Measurements from ENCODE around the gene RTN4.

The RTN4 gene

GRCh38 chr2:55033076-55033742, 17.0 kb downstream of the RTN4 start:
- DNase-seq: peak; percentile 14

- no peak for DNase-seq
Measured at GRCh38 chr2:55031505-55031904, 18.7 kb downstream of the RTN4 start.

GRCh38 chr2:55030766-55031165, 19.5 kb downstream of the RTN4 start:
- DNase-seq: no peak

GRCh38 chr2:55029098-55029497, 21.2 kb downstream of the RTN4 start:
- no peak for DNase-seq

GRCh38 chr2:55027226-55027625, 23.0 kb downstream of the RTN4 start:
- DNase-seq: no peak

- DNase-seq: peak; percentile 14
Measured at GRCh38 chr2:55026202-55026601, 24.0 kb downstream of the RTN4 start.

- no peak for DNase-seq
Measured at GRCh38 chr2:55025627-55026026, 24.6 kb downstream of the RTN4 start.

- no peak for DNase-seq
Measured at GRCh38 chr2:55025082-55025481, 25.2 kb downstream of the RTN4 start.

GRCh38 chr2:55022476-55022875, 27.8 kb downstream of the RTN4 start:
- no peak for DNase-seq

- no peak for DNase-seq
Measured at GRCh38 chr2:55019526-55020258, 30.6 kb downstream of the RTN4 start.

GRCh38 chr2:55018619-55019018, 31.6 kb downstream of the RTN4 start:
- no peak for DNase-seq

- DNase-seq: no peak
Measured at GRCh38 chr2:55017880-55018279, 32.4 kb downstream of the RTN4 start.

GRCh38 chr2:55017428-55017827, 32.8 kb downstream of the RTN4 start:
- no peak for DNase-seq

- peak; percentile 59 for DNase-seq
Measured at GRCh38 chr2:55014962-55015939, 35.0 kb downstream of the RTN4 start.

- no peak for DNase-seq
Measured at GRCh38 chr2:55013936-55014335, 36.3 kb downstream of the RTN4 start.

- no peak for DNase-seq
Measured at GRCh38 chr2:55012672-55013484, 37.4 kb downstream of the RTN4 start.

GRCh38 chr2:55011831-55012671, 38.2 kb downstream of the RTN4 start:
- DNase-seq: no peak

- DNase-seq: no peak
Measured at GRCh38 chr2:55010915-55011314, 39.3 kb downstream of the RTN4 start.

GRCh38 chr2:55010149-55010591, 40.1 kb downstream of the RTN4 start:
- peak; percentile 60 for DNase-seq

GRCh38 chr2:55009277-55010060, 40.8 kb downstream of the RTN4 start:
- DNase-seq: no peak

GRCh38 chr2:55006306-55006705, 43.9 kb downstream of the RTN4 start:
- DNase-seq: no peak

Data from CD4-positive, alpha-beta T cell treated with Interleukin-17A for 4 hours (primary cell).